ENCODE measurements around the gene PANK2. TPM values are rescaled to one million over a fixed set of nuclear protein-coding genes. Genes with fewer than 3 reads are reported as not detected.

The PANK2 gene
- total and polyA plus RNA-seq, 2 of the 8 experiments (the other 6 are each of a cell fraction or from before 2014, with no cell fraction given): 17.1 to 57.5 TPM

- TF ChIP-seq EP300 (IDR thresholded peaks at IDR 0.05; ENCODE audit: borderline replicate concordance in 1 of 2, low read depth in 2 of 2, low read length in 2 of 2) (no peak), MAX (IDR thresholded peaks at IDR 0.05) (no peak), RAD21 (IDR thresholded peaks at IDR 0.05 in 1 of 2, conservative IDR thresholded peaks at IDR 0.05 in 1 of 2; ENCODE audit: low read depth in 2 of 2, low read length in 2 of 2) (no peak), BACH1 (IDR thresholded peaks at IDR 0.05; ENCODE audit: low read length) (no peak)
These were observed 46.8 kb downstream of the PANK2 start (continued) for GRCh38 chr20:3935956-3936340.
